Activated T-helper 1 cell treated with anti-CD3 and anti-CD28 coated beads, Interleukin-2, amount 50 U/mL, for 16 hours (primary cell): ENCODE results near the gene CASR.

Experiments used
- DNase-seq, 2 donors: peaks; one replicate each; pipeline ENCODE4 v3.0.0-alpha.2; 2020; ENCODE audit warnings: low read depth in 1 of 2, low spot score in 1 of 2

The CASR gene

DNA sequence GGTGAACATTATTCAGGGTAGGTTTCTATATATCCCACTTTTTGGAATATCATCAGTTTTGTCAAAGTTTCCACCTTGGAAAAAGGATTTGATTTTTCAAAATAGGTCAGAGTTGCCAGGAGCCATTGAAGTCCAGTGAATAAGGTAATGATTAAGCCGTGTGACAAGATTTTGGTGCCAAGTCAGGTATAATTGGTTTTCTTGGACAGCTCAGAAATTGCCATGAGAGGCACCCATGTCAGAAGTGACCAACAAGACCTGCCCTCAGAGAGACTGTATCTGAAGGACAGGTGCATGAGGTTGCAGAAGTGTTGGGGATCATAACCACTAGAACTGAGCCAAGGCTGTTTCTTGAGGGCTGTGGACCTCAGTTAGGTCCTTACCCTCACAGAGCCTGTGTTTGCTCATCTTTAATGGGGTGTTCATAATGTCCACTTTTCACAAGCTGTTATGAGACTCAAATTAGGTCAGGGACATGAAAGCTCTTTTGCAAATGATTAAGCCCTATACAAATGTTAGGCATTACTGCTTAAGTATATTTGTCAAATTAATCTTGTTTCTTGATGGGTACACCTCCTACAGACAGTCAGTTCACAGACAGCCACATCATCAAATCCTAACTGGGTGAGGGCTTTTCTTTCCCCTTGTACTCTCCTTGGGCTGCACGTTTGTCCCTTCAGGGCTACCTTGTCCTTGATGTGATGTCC lies 32.3 kb downstream of the CASR start:
- no peak for DNase-seq

- no peak for DNase-seq
These were observed 34.4 kb downstream of the CASR start for GRCh38 chr3:122217901-122218300.

- no peak for DNase-seq
These were observed 35.9 kb downstream of the CASR start for GRCh38 chr3:122219242-122219872.

DNA sequence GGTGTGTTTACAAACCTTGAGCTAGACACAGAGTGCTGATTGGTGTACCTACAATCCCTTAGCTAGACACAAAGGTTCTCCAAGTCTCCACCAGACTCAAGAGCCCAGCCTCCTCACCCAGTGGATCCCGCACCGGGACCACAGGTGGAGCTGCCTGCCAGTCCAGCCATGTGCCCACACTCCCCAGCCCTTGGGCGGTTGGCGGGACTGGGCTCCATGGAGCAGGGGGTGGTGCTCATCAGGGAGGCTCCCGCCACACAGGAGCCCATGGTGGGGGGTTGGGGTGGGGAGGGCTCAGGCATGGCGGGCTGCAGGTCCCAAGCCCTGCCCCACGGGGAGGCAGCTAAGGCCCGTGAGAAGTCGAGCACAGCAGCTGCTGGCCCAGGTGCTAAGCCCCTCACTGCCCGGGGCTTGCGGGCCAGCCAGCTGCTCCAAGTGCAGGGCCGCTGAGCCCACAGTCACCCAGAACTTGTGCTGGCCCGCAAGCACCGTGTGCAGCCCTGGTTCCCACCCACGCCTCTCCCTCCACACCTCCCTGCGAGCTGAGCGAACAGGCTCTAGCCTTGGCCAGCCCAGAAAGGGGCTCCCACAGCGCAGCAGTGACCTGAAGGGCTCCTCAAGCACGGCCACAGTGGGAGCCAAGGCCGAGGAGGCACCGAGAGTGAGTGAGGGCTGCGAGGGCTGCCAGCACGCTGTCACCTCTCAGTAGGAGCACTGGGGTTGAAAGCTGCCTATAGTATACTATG lies 43.7 kb downstream of the CASR start:
- no peak for DNase-seq

DNA sequence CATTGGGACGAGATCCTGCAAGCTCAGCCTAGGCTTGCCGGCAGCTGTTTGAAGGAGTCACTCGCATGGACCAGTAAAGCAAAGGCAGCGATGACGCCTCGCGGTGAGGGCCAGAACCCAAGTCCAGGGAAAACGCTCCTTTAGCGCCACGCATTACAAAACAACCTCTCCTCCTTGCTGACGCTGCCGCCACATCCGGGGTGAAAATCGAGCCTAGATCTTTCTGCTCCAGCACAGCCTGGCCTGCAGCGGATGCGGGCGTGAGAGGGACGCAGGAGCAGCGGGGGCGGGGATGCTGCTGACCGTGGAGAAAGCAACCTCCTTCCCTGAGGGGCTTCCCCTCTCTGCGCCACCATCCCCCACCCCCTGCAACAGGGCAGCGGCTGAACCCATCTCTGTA lies 46.7 kb downstream of the CASR start:
- no peak for DNase-seq

- no peak for DNase-seq
These were observed 48.1 kb downstream of the CASR start for GRCh38 chr3:122231465-122232157.

GRCh38 chr3:122232485-122232884 lies 49.0 kb downstream of the CASR start:
- DNase-seq = no peak

- DNase-seq = no peak
These were observed 49.9 kb downstream of the CASR start for GRCh38 chr3:122233101-122233952.

DNA sequence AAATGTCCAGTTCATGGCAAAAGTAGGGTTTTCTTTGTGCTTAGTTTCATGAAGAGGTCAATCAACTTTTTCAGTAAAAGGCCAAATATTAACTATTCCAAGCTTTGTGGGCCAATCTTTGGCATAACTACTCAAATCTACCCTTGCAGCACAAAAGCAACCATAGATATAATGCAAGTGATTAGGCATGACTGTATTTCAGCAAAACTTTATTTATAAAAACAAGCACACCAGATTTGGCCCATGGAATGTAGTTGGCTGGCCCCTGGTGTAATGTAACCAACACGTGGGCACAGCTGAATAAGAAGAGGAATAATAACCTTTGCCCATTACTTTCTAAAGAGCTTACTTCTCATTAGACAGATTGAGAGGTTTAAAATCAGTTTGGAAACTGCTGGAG lies 50.6 kb downstream of the CASR start:
- DNase-seq = no peak

- no peak for DNase-seq
These were observed 51.7 kb downstream of the CASR start for GRCh38 chr3:122235147-122235546.

DNA sequence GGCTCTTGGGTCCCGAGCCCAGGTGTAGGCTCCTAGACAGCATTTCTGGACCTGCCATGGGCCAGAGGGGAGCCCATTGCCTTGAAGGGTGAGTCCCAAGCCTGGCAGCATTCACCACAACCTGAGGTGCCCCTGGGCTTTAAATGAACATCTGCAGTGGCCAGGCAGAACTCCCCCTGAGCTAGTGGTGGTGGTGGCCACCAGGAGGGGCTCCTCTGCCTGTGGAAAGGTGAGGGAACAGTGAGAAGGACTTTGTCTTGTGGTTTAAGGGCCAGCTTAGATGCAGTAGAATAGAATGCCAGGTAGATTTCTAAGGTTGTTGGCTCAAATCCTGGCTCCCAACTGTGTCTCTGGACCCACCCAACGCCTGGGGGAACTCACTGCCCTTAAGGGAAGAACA lies 55.6 kb downstream of the CASR start:
- DNase-seq = no peak

DNA sequence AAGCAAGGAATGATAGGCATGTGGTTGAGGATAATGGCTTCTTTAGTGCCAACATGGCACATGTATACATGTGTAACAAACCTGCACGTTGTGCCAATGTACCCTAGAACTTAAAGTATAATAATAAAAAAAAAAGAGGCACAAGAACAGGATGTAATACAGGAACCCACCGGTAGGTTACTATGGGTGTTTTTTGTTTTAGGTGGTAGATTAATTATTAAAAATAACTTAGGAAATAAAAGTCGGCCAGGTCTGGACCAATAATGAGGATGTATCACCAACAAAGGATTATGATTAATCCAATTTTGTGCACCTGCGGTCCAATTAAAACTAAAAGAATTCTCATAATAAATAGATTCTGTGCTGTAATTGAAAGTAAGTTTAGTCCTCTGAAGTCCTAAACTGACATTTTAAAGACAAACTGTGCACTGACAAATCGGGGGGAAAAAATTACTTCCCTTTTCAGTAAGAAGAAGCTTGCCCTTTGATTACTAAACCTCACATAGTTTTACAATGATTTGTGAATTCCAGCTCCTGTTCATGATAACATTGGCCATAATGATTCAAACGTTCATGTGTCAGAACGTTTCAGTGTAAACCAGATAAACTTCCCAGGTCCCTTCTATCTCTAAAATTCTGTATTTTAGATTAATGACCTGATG lies 62.2 kb downstream of the CASR start:
- DNase-seq = no peak

DNA sequence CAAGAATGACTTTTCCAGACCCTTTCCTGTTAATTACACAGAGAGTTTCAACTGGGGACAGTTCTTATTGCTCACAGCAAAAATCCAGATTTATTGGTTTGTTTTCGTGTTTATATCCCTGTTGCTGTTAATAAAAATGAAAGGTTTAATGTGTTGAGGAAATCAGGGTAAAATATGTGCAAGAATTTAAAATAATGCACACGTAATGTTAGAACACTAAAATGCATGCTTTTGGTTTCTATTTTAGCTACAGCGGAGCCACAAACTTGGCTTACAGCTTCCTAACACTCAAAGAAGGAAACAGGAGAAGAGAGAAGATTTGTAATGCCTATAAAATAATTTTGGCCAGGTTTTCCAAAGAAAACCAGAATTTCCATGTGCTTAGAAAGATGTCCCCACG lies 62.7 kb downstream of the CASR start:
- DNase-seq = no peak

DNA sequence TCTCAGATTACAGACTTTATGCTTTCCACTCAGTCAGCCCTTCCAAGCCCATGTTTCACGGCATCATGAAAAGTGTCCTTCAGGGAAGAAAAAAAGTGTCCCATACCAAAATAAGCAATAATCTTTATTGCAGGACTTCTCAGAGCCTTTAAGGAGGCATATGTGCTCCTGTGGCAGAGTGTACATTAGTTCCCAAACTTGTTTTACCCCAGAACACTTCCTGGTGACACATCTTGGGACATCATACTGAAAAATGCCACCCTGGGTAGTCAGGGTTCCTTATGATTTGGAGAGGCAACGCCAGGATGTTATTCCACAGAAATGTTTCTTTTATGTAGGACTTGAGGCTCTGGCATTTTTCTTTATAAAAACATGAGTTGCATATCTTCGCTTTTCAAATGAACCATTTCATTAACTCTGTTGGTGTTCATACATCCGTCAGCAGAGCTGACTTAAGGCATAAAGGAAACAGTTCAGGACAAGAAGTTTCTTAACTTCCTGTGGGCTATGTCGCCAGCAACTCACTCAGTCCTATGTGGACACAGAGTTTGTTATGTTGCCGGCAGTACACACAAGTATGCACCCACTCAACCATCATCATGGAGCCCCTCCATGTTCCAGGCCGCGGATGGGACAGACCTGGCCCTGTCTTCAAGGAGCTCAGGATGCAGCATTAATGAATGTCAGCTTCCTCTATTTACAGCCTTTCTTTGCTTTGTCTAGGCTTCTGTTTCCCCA lies 63.8 kb downstream of the CASR start:
- no peak for DNase-seq

DNA sequence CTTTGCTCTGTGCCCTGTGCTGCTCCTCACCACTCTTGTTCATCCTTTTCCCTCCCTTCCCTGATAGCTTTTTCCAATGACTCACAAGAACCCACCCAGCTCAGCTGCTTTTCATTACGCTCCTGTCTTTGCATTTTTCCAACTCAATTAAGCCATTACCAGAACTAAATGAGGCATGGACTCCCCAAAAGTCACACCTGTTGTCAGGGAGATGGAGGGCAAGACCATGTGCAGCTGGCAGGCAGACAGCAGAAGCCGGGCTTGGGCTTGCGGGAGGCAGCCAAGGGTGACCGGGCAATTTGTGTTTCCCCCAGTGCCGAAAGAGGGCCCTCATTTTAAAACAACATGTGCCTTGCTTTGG lies 64.3 kb downstream of the CASR start:
- no peak for DNase-seq

DNA sequence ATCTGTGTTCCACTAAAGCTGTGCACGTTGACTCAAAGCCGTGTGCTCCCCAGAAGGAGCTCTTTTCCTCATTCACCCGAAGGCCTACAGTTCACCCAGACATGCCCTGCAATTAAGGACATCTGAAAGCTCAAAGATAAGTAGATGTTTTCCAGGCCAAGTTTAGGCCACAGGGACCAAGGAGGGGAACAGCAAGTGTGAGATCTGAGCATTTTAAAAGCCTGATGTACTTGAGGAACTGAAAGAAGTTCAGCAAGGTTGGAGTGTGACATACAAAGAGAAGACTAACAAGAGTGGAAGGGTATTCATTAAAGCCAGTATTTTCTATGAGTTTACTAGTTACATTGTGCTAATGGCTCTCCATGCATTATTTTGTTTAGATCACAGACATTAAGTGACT lies 68.0 kb downstream of the CASR start:
- DNase-seq = no peak

DNA sequence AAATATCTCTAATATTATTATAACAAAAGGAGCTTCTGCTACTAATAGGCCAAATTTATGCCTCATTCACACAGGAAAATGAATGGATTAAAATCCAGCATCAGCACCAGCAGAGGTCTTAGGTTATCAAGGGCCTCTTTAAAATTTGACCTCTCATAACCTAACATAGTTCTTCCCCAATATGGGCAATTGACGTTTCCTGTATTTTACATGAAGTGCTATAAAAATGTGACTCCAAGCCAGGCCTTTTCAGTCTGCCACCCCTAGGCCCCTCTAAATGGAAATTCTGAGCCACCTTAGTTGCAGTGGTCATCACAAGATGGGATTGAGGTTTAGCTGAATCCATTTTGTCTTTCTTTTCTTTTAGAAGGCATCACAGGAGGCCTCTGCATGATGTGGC lies 70.1 kb downstream of the CASR start:
- DNase-seq = no peak

DNA sequence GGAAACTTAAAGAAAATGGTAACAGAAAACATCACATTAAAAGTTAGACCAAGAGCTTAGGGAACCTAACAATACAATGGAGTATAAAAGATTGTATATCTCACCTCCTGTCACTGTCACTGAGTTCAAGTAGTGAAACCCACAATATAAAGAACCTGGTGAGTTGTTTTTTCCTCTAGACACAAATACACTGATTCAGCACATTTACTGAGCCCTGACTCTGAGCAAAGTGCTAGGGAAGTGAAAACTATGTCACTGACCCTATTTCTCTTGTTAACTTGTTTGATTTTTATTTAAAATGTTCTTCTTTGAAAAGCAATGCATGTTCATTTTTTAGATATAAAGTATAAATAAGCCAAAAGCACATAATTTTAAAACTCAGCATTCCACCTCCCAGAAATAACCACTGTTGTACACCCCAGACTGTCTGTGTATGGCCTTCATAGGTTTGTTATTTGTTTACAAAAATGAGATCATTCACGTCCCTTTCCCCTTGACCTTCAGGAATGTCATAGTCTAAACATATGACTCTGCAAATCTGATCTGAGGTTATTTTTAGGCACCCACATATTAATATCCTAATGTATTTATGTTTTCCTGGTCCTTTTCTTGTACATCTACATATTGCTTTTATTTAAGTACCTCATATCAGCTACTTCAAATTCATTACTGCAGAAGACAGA lies 72.4 kb downstream of the CASR start:
- no peak for DNase-seq

DNA sequence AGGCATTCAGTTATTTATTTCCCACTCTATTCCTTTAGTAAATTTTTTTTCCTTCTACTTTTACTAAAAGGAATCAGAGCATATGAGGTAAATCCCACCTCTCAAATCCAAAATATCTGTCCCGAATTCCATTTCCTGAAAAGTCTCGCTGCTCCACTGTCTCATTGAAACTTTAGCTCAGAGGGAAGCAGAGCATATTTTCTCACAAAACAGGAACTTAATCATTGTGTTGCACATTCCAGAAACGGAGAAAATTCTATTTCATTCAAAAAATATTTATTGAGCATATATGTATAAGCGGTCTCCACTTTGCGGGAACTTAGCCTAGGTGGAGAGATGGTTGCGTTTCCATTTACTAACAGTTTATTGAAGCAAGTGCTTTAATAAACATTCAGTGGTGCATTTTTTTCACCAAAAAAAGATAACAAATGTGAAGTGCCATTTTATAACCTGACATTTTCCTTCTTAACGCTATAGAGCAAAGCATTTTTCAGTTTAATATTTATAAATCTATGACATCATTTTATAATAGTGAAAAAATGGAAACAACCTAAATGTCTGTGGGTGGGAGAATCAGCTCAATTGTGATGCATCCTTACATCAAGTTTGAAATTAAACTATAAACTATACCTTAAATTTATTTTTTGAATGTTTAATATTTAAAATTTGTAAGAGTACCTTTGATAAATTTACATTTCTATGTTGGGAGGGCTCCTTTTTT lies 74.3 kb downstream of the CASR start:
- DNase-seq = no peak
